Naive thymus-derived CD4-positive, alpha-beta T cell (primary cell): ENCODE results near the gene POC1A. TPM values are rescaled to one million over a fixed set of nuclear protein-coding genes. Genes with fewer than 3 reads are reported as not detected.
A peak's percentile ranks its signal among the peaks of the same experiment; 100 is the strongest.

Experiments
- ATAC-seq: fragments of 150-1000 bp; cut with Tn5 transposase; 2 replicates; pipeline ENCODE4 v1.10.0; 2021; ENCODE audit warnings: mild to moderate bottlenecking, moderate library complexity
- CTCF ChIA-PET: fragments of 350-600 bp; sonication (Branson Sonifier 250); formaldehyde crosslinking; loops from one replicate; lab custom pipeline; 2021; ENCODE audit warnings: antibody characterized with exemption; lab: Charles Lee
- POLR2A ChIA-PET: fragments of 350-600 bp; sonication (Branson Sonifier 250); formaldehyde crosslinking; loops from one replicate; lab custom pipeline; 2021; ENCODE audit warnings: antibody characterized with exemption, inconsistent platforms; lab: Charles Lee
- DNase-seq, 9 donors: peaks; one replicate each; pipeline versions ENCODE4 v3.0.0 to v3.0.0-alpha.2; 2020 to 2022; ENCODE audit warnings: mixed read lengths in 1 of 9
- H3K27ac ChIP-seq: one replicate; pipeline ENCODE4 v1.7.0; 2013; ENCODE audit warnings: mild to moderate bottlenecking, low read depth, low read length, moderate library complexity
- H3K27me3 ChIP-seq, 2 donors: one replicate each; pipeline ENCODE4 v1.7.0; 2013; ENCODE audit warnings: low read length in 2 of 2, mild to moderate bottlenecking in 2 of 2, moderate library complexity in 2 of 2; ENCODE audit not compliant: control insufficient read depth in 2 of 2, insufficient read depth in 2 of 2
- H3K36me3 ChIP-seq, 3 experiments: 1 replicate in 2 of 3; 2 replicates in 1 of 3; pipeline ENCODE4 v1.7.0; 2013; ENCODE audit warnings: low read length in 3 of 3, mild to moderate bottlenecking in 3 of 3, moderate library complexity in 1 of 3; ENCODE audit not compliant: insufficient read depth in 3 of 3, control insufficient read depth in 2 of 3
- H3K4me1 ChIP-seq, 2 donors: one replicate each; pipeline ENCODE4 v1.7.0; 2013; ENCODE audit warnings: low read length in 2 of 2, mild to moderate bottlenecking in 2 of 2, moderate library complexity in 1 of 2; ENCODE audit not compliant: control insufficient read depth in 2 of 2, insufficient read depth in 2 of 2
- H3K4me3 ChIP-seq: 2 replicates; pipeline ENCODE4 v1.7.0; 2013; ENCODE audit warnings: mild to moderate bottlenecking, low read length
- H3K9me3 ChIP-seq, 3 experiments: 1 replicate in 2 of 3; 2 replicates in 1 of 3; pipeline ENCODE4 v1.7.0; 2013; ENCODE audit warnings: low read length in 3 of 3; ENCODE audit not compliant: control insufficient read depth in 2 of 3
- H3K27ac Mint-ChIP-seq, 9 donors: one replicate each; pipeline ENCODE4 v1.8.0; 2020 to 2022; ENCODE audit warnings: mixed read lengths in 9 of 9, mild to moderate bottlenecking in 8 of 9, moderate library complexity in 5 of 9, inconsistent platforms in 2 of 9
- H3K27me3 Mint-ChIP-seq, 5 donors: one replicate each; pipeline ENCODE4 v1.8.0; 2021 to 2022; ENCODE audit warnings: mixed read lengths in 5 of 5, mild to moderate bottlenecking in 1 of 5
- H3K36me3 Mint-ChIP-seq, 5 donors: one replicate each; pipeline ENCODE4 v1.8.0; 2020 to 2022; ENCODE audit warnings: mixed read lengths in 5 of 5, mild to moderate bottlenecking in 3 of 5, inconsistent platforms in 1 of 5
- H3K4me1 Mint-ChIP-seq, 7 donors: one replicate each; pipeline ENCODE4 v1.8.0; 2020 to 2022; ENCODE audit warnings: mixed read lengths in 7 of 7, mild to moderate bottlenecking in 3 of 7, inconsistent platforms in 1 of 7
- H3K4me3 Mint-ChIP-seq, 10 donors: one replicate each; pipeline ENCODE4 v1.8.0; 2020 to 2022; ENCODE audit warnings: mild to moderate bottlenecking in 10 of 10, mixed read lengths in 10 of 10, moderate library complexity in 6 of 10, inconsistent platforms in 2 of 10
- H3K9me3 Mint-ChIP-seq, 11 donors: one replicate each; pipeline ENCODE4 v1.8.0; 2020 to 2022; ENCODE audit warnings: mixed read lengths in 11 of 11, mild to moderate bottlenecking in 4 of 11, inconsistent platforms in 1 of 11, moderate library complexity in 1 of 11
- intact Hi-C, 2 donors: fragments of 100-400 bp; cut with micrococcal nuclease; formaldehyde crosslinking; loops; one replicate each; pipeline ENCODE4 v1.15.1; 2023
- polyA plus RNA-seq, 2 donors: library from polyadenylated mRNA; unstranded; fragments of 300-500 nt; fragmentation: Illumina TruSeq; gene quantifications; one replicate each; pipeline ENCODE4 v1.2.3, GENCODE V29; 2021
- total RNA-seq, 6 experiments: library from RNA in 5 of 6; stranded (reverse) in 5 of 6; gene quantifications; 1 replicate in 5 of 6; 2 replicates in 1 of 6; pipeline ENCODE4 v1.2.3 and lab custom pipeline; 2021 to 2026

The POC1A gene
- total and polyA plus RNA-seq, 7 experiments from 2014 or later = 0.58 to 19.7 (median 1.3) TPM

GRCh38 chr3:52135332-52135731 lies 18.9 kb downstream of the POC1A start:
- no peaks in the 10 kb centered on the region for H3K4me1 Mint-ChIP-seq

GRCh38 chr3:52134761-52135160 lies 19.5 kb downstream of the POC1A start:
- peaks cover 0 to 5% (median 0%) of the 10 kb centered on the region in 5 donors for H3K36me3 Mint-ChIP-seq
- Histone ChIP-seq H3K4me3 (no peak overlapping the region), H3K9me3 (no peaks in the 10 kb centered on the region), H3K27ac (no peak overlapping the region), H3K27me3 (no peaks in the 10 kb centered on the region), H3K4me1 (no peaks in the 10 kb centered on the region), H3K36me3 (no peaks in the 10 kb centered on the region)
- H3K4me3 Mint-ChIP-seq = no peak overlapping the region
- ChIA-PET CTCF (interaction anchor here (0.8 kb wide), 1 partner anchor 134 kb away, joined by 3 read pairs; no protein-coding TSS in a partner anchor), POLR2A (no interaction called here)
- H3K27ac Mint-ChIP-seq = peak overlapping the region in 1 of 9 donors; percentile 39
- H3K9me3 Mint-ChIP-seq = no peaks in the 10 kb centered on the region
- intact Hi-C loops = no loop called here
- ATAC-seq = no peak
- H3K27me3 Mint-ChIP-seq = no peaks in the 10 kb centered on the region
- H3K4me1 Mint-ChIP-seq = no peaks in the 10 kb centered on the region
- DNase-seq = no peak

More at GRCh38 chr3:52135332-52135731, 18.9 kb downstream of the POC1A start:
- DNase-seq = no peak
- ChIA-PET POLR2A (no interaction called here), CTCF (interaction anchor here (0.8 kb wide), 1 partner anchor 134 kb away, joined by 3 read pairs; no protein-coding TSS in a partner anchor)
- no peaks in the 10 kb centered on the region for H3K36me3 ChIP-seq
- no peaks in the 10 kb centered on the region for H3K4me1 ChIP-seq
- Mint-ChIP-seq H3K36me3 (peaks cover 0 to 5% (median 0%) of the 10 kb centered on the region in 5 donors), H3K27ac (no peak overlapping the region), H3K27me3 (no peaks in the 10 kb centered on the region), H3K4me3 (no peak overlapping the region), H3K9me3 (no peaks in the 10 kb centered on the region)
- H3K4me3 ChIP-seq = no peak overlapping the region
- ATAC-seq = no peak
- no peaks in the 10 kb centered on the region for H3K27me3 ChIP-seq
- no peaks in the 10 kb centered on the region for H3K9me3 ChIP-seq
- no peak overlapping the region for H3K27ac ChIP-seq
- intact Hi-C loops = no loop called here

DNA sequence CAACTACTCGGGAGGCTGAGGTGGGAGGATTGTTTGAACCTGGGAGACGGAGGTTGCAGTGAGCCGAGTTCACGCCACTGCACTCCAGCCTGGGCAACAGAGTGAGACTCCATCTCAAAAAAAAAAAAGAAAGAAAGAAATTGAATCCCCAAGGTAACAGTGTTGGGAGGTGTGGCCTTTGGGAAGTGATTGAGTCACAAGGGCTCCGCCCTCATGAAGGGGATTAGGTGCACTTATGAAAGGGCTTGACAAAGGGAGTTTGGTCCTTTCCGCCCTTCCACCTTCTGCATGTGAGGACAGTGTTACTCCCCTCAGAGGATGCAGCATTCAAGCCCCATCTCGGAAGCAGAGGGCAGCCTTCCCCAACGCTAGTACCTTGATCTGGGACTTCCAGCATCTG lies 21.3 kb downstream of the POC1A start:
- no peak for DNase-seq
- POLR2A ChIA-PET = no interaction called here
- Mint-ChIP-seq H3K9me3 (no peaks in the 10 kb centered on the region), H3K27ac (no peak overlapping the region), H3K36me3 (no peaks in the 10 kb centered on the region), H3K4me1 (no peaks in the 10 kb centered on the region), H3K27me3 (no peaks in the 10 kb centered on the region), H3K4me3 (no peak overlapping the region)
- no peak for ATAC-seq
- intact Hi-C loops = no loop called here
- Histone ChIP-seq H3K9me3 (no peaks in the 10 kb centered on the region), H3K4me3 (no peak overlapping the region), H3K27me3 (no peaks in the 10 kb centered on the region), H3K27ac (no peak overlapping the region), H3K4me1 (no peaks in the 10 kb centered on the region), H3K36me3 (no peaks in the 10 kb centered on the region)
- CTCF ChIA-PET = no interaction called here

DNA sequence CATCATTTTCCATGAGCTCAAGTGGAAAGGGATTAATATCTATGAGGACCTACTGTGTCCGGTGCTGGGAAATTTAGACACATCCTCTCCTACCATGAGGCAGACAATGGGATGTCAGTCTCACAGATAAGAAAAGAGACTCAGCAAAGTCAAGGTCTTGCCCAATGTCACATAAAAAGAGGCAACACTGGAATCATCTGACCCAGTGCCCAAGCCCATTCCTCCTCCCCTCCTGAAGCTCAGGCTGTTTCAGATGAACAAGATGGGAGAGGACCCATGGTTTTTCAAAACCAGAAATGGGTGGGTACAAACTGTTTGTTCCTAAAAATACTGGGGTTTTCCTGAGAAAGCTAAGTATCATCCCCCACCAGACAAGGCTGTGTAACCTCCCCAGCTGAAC lies 22.2 kb downstream of the POC1A start:
- Mint-ChIP-seq H3K4me3 (no peak overlapping the region), H3K27me3 (no peaks in the 10 kb centered on the region), H3K4me1 (peaks cover 0 to 5% (median 0%) of the 10 kb centered on the region in 7 donors), H3K36me3 (no peaks in the 10 kb centered on the region), H3K27ac (no peak overlapping the region), H3K9me3 (no peaks in the 10 kb centered on the region)
- ATAC-seq (no peak), DNase-seq (no peak)
- no peak overlapping the region for H3K27ac ChIP-seq
- no peak overlapping the region for H3K4me3 ChIP-seq
- no peaks in the 10 kb centered on the region for H3K4me1 ChIP-seq
- intact Hi-C loops = no loop called here
- ChIA-PET CTCF (interaction anchor here (0.6 to 1.2 kb wide), 2 partner anchors 130 to 135 kb away, joined by 3 to 6 read pairs; no protein-coding TSS in a partner anchor), POLR2A (no interaction called here)
- H3K9me3 ChIP-seq = no peaks in the 10 kb centered on the region
- no peaks in the 10 kb centered on the region for H3K27me3 ChIP-seq
- no peaks in the 10 kb centered on the region for H3K36me3 ChIP-seq

DNA sequence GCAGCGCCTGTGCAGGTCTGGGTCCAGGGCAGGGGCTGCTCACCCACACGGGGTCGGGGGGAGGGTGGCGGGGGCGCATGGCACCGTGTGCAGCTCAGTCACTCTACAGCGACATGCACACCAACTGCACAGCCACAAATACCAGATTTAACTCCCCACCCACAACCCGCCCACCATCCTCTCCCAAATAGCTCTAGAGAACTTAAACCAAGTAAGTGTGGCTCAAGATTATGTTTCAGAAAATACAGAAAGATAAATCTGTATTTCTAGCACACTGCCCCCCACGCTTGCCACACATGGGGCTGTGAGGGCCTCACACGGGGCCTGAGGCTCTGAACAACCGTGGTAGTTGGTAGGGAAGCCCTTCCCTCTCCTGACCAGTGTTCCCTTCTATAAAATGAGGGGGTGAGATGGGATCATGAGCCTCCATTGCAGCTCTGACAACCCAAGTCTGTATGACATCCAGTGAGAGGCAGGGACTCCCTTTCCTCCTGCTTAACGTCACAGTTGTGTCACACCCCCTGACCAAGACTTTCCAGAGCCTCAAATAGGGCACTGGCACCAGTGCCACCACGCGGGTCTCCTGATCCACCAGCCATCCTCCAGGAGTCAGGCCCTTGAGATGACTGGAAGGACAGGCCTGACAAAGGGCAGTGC lies 23.1 kb downstream of the POC1A start:
- POLR2A ChIA-PET = interaction anchor here (0.9 kb wide), 1 partner anchor 154 kb away, joined by 3 read pairs; no protein-coding TSS in a partner anchor
- Mint-ChIP-seq H3K4me1 (peaks cover 0 to 5% (median 0%) of the 10 kb centered on the region in 7 donors), H3K27ac (no peak overlapping the region), H3K36me3 (peaks cover 0 to under 1% (median 0%) of the 10 kb centered on the region in 5 donors), H3K4me3 (no peak overlapping the region), H3K27me3 (no peaks in the 10 kb centered on the region), H3K9me3 (no peaks in the 10 kb centered on the region)
- ATAC-seq = no peak
- Histone ChIP-seq H3K9me3 (no peaks in the 10 kb centered on the region), H3K36me3 (no peaks in the 10 kb centered on the region), H3K4me1 (no peaks in the 10 kb centered on the region), H3K27ac (no peak overlapping the region), H3K27me3 (no peaks in the 10 kb centered on the region), H3K4me3 (no peak overlapping the region)
- intact Hi-C loops = no loop called here
- DNase-seq = no peak
- CTCF ChIA-PET = interaction anchor here (1.2 kb wide), 1 partner anchor 129 kb away, joined by 6 read pairs; no protein-coding TSS in a partner anchor

DNA sequence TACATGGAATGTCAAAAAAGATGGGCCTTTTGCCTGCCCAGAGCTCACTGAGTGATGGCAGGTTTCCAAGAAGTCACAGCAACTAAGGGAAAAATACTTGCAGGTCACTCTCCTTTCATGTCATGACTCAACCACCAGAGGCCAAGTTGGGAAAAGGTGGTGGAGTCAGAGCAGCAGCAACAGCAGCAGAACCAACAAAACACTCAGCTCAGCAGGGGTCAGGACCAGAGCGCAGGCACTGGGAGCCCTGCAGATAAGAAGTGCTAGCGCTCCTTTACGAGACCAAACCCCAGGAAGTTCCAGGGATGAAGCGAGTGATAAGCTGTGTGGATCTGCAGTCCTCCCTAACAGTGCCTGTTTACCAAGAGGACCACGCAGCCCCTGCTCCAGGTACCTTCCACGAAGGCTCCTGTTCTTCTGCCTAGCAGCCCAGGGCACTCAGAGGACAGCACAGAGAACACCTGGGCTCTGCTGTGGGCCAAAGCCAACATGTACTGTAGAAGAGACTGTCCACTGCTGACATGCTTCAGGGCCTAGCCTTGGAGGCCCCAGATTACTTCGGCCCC lies 26.0 kb downstream of the POC1A start:
- Mint-ChIP-seq H3K27ac (peak overlapping the region in 1 of 9 donors; percentile 45), H3K36me3 (peaks cover 0 to 2% (median 0%) of the 10 kb centered on the region in 5 donors), H3K9me3 (no peaks in the 10 kb centered on the region), H3K4me3 (no peak overlapping the region), H3K4me1 (peaks cover 0 to 5% (median 0%) of the 10 kb centered on the region in 7 donors), H3K27me3 (no peaks in the 10 kb centered on the region)
- Histone ChIP-seq H3K9me3 (no peaks in the 10 kb centered on the region), H3K4me3 (no peak overlapping the region), H3K27me3 (no peaks in the 10 kb centered on the region), H3K36me3 (no peaks in the 10 kb centered on the region), H3K27ac (no peak overlapping the region), H3K4me1 (no peaks in the 10 kb centered on the region)
- DNase-seq (no peak), ATAC-seq (no peak)
- CTCF ChIA-PET = interaction anchor here (0.8 kb wide), 1 partner anchor 17 kb away, joined by 4 read pairs; no protein-coding TSS in a partner anchor
- intact Hi-C loops = no loop called here
- POLR2A ChIA-PET = interaction anchor here (0.7 to 1.1 kb wide), 2 partner anchors 8 to 132 kb away, joined by 3 to 4 read pairs; partner anchors contain the start of gene RPL29
